ENCODE results near the gene IRF6.

The IRF6 gene

DNA sequence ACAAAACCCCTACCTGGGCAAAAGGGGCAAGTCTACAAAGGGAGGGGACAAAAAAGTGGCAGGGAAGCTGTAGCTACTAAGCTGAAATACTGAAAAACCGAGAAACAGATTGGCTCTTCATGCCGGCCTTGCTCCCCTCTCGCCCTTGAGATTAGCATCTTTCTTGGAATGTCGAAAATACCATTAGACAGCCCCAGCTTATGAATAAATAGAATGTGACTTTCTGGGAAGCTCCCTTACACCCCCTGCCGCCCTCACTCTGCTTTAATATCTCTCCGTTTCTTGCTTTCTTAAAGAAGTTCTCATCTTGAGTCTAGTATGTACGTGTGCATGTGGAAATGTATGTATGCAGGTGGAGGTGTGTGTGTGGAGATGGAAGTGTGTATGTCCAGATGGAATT lies 36.0 kb downstream of the IRF6 start:
- peak overlapping the region; percentile 69 for H3K4me3 ChIP-seq (ENCODE audit: low read length)
- DNase-seq (ENCODE audit: low read depth, low spot score) = no peak

DNA sequence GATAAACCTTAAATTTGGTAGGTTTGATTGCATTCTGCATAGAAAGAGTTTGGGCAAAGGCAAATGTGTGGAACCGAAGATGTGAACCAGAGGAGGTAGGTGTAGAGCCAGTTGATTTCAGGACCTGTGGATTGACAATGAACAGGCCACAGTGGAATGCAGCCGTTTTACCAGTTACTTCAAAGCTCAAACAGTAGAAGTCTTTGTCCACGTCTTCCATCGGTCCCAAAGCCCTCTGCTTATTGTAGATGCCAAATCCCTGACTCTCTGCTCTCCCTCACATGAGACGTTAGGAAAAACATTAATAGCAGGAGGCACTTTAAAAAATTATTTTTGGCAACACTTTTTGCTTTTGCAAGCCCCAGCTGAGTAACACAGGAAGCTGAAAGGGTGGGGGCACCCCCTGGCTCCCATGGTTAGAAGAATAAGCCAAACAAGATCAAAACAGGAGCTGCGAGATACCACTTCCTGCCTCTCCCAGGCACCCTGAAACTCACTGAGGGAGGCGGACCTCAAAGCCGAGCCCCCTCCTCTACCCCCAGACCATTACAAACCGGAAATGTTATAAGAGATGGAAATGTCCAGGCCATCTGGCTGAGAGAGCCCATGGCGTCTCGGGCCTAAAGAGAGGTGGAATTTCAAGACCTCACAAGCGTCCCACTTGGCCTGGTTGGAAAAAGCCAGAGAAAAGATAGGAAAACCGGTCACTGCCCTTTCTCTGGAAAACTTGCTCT lies 36.6 kb downstream of the IRF6 start:
- DNase-seq (ENCODE audit: low read depth, low spot score) = peak; percentile 94
- peak overlapping the region; percentile 69 for H3K4me3 ChIP-seq (ENCODE audit: low read length)

DNA sequence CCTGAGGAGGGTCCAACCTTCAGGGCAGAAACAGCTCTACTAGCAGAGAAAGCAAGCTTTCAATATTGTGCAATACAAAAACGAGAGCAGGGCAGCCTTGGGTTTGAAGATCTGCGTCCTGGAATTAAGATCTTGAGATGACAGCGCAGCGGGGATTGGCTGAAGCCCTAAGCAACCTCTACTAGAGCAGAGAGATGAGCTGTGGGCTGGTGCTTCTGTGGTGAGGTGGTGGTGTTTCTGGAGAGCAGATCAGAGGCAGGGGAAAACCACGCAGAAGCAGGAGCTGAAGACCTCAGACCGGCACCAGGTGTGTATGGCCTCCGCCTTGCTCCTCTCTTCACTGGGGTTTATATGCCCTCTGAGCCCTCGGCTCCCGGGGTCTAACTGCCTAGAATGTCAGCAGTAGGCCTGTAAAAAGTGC lies 37.6 kb downstream of the IRF6 start:
- peak overlapping the region; percentile 69 for H3K4me3 ChIP-seq (ENCODE audit: low read length)
- peak; percentile 99 for DNase-seq (ENCODE audit: low read depth, low spot score)

DNA sequence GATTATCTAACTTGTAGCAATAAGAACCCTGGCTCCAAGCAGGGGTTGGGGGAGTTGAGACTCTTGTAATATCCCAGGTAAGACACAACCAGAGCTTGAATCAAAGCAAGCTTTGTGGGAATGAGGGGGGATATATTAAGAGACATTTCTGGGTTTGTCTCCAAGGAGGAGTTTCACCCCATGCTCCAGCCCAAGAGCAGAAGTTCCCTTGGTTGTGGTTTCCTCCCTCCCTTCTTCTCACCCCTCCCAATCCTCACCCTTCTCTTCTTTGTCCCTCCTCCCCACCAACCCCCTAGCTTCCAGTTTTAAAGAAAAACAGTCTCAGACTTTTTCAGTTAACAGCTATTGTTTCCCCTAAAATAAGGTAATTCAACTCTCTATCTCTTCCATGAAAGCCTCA lies 38.2 kb downstream of the IRF6 start:
- DNase-seq (ENCODE audit: low read depth, low spot score) = peak; percentile 70
- H3K4me3 ChIP-seq (ENCODE audit: low read length) = peak overlapping the region; percentile 69

DNA sequence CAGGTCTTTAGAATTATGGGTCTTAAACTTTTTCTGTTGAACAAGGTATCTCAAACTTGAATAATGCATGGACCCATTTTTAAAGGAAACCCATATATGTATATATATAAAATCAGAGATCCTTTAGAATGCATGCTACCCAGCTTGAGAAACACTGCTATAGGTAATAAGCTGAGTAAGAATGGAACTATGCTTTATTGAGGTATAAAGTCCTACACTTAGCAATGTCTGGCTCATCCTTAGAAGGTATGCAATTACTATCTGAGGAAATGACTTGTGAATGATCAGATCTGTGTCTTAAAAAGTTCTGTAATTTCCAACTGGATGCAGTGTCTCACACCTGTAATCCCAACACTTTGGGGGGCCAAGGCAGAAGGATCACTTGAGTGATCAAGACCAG lies 38.8 kb downstream of the IRF6 start:
- H3K4me3 ChIP-seq (ENCODE audit: low read length) = no peak overlapping the region; the same call in 1 of the 2 replicates

GRCh38 chr1:209766051-209766450 lies 39.9 kb downstream of the IRF6 start:
- DNase-seq (ENCODE audit: low read depth, low spot score) = no peak
- H3K4me3 ChIP-seq (ENCODE audit: low read length) = no peak overlapping the region

More for the DNA sequence above, 38.8 kb downstream of the IRF6 start:
- DNase-seq (ENCODE audit: low read depth, low spot score) = no peak

DNA sequence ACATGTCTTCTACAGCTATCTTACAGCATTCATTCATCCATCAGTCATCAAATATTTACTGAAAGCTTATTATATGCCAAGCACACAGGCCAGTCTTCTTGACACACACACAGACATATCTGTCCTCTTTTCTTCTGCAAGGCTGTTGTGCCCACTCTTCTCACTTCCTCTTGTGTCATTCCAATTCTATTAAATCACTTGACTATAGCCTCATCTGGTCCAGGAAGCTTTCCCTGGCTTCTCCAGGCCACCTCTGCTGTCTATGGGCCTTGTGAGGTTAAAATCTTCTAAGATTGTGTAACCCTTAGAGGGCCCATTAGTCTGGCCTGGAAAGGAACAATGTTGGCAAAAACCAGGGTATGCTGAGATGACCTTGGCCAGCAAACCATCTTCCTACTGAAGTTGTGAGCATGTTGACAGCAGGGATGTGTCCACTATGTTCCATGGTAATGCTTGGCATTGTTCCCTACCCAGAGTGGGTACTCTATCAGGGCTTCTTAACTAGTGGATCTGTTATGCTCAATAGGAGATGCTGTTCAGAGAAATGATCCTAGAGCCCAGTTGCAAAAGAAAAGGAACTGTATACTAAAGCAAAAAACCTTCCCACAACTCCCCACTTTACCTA lies 44.8 kb downstream of the IRF6 start:
- no peak overlapping the region for H3K4me3 ChIP-seq (ENCODE audit: low read length)
- DNase-seq (ENCODE audit: low read depth, low spot score) = no peak

GRCh38 chr1:209759829-209760359 lies 46.0 kb downstream of the IRF6 start:
- no peak for DNase-seq (ENCODE audit: low read depth, low spot score)
- H3K4me3 ChIP-seq (ENCODE audit: low read length) = no peak overlapping the region

DNA sequence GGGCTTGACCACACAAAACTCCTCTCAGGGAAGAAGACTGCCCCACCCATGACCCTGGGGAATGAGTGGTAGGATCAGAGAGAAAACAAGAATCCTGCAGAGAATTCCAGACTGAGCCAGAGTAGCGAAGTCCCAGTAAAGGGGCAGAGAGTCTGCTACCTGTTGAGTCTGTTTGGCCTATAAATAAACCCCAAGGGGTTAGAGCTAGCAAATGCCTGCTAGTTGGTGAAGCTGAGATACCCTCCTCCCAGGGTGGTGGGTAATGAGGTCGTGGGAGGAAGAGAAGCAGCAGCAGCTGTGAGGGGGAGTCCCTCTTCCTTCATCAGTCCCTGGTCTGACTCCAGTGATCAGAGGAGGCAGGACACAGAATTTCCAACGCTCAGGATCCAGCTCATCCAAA lies 47.5 kb downstream of the IRF6 start:
- no peak overlapping the region for H3K4me3 ChIP-seq (ENCODE audit: low read length)
- no peak for DNase-seq (ENCODE audit: low read depth, low spot score)

- H3K4me3 ChIP-seq (ENCODE audit: low read length) = peak overlapping the region; percentile 87
- DNase-seq (ENCODE audit: low read depth, low spot score) = peak; percentile 55
Measured at GRCh38 chr1:209756615-209757445, 49.1 kb downstream of the IRF6 start.

DNA sequence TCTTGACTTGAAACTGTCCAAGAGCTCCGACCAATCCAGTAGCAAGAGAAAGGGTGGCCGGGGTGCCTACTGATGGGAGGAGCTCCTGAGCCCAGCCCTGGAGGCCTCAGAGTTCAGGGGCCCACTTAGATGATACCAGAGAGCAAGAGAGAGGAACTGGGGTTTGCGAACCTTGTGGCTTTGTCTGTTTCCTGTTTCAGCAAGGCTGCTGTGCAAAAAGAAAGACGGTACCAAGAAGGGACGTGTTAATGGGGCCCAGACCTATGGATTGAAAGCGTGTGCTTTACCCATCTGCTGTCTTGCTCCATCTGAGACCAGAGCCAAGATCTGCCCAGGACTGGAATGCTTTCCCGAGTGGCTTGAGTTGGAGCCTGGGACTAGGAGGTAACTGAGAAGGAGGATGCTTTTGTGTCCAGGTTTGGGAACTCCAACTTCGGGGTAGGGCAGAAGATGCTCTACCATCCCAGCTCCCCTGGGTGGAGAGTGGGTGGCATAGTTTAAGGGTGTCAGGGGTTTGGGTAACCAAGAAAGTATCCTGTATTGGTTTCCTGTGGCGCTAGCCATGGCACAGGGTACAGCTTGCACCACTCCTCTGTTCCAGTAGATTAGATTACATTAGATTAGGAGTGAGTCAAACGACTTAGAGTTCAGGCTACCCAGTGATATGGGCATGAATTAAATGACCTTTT lies 49.9 kb downstream of the IRF6 start, which contains the start of gene TRAF3IP3:
Gene TRAF3IP3, plus strand, starts transcription at position 128 of the 689 bp plus-strand sequence. CDS start 3,987 bp downstream, outside the sequence.
- peak within 1 kb of the TSS; percentile 87 for H3K4me3 ChIP-seq (ENCODE audit: low read length)
- peak; percentile 96 for DNase-seq (ENCODE audit: low read depth, low spot score)

DNA sequence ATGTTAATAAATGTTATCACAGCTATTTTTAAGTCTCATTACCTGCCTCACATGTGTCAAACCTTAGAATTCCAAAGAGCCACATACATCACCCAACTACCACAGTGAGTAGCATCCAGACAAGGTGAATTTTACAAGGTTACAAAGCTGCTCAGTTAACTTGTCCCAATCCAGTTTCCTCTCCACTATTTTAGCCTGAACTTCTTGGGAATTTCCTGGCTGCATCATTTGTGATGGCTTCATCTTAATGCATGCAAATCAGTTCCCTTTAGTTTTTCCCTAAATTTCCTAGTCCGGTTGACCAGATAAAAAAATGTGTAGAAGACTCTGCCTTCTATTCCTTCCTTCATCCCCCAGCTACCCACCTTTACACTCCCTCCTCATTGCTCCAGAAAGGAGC lies 50.7 kb downstream of the IRF6 start:
- DNase-seq (ENCODE audit: low read depth, low spot score) = no peak
- peak overlapping the region; percentile 87 for H3K4me3 ChIP-seq (ENCODE audit: low read length)

GRCh38 chr1:209752890-209753289 lies 53.1 kb downstream of the IRF6 start:
- DNase-seq (ENCODE audit: low read depth, low spot score) = no peak
- no peak overlapping the region for H3K4me3 ChIP-seq (ENCODE audit: low read length)

GRCh38 chr1:209751627-209752231 lies 54.2 kb downstream of the IRF6 start:
- no peak for DNase-seq (ENCODE audit: low read depth, low spot score)
- H3K4me3 ChIP-seq (ENCODE audit: low read length) = no peak overlapping the region

DNA sequence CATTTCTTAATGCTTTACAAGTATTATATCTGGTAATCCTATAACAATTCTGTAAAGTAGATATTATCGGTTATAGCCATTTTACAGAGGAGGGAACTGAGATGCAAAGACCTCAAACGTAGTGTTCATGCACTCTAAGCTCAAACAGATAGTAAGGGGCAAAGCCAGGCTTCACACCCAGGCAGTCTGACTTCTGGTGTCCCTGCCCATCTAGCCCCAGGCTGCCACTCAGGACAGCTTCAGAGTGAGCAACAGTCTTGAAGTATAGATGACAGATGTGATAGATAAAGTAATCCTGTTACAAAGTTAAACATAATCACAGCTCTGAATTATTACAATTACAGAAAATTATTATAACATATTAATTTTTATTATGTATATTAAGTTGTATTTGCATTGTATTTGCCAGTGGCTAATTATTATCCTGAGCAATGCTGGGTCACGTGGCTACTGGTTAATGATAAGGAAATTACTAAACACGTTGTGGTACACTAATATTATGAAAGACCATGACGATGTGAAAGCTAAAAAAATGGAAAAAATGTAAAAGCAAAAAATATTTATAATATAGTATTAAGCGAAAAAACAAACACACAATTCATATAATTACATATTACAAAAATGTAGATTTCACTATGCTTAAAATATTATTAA lies 56.1 kb downstream of the IRF6 start:
- no peak for DNase-seq (ENCODE audit: low read depth, low spot score)

GRCh38 chr1:209749205-209749604 lies 56.7 kb downstream of the IRF6 start:
- DNase-seq (ENCODE audit: low read depth, low spot score) = no peak
- H3K4me3 ChIP-seq (ENCODE audit: low read length) = no peak overlapping the region

More for the DNA sequence above, 56.1 kb downstream of the IRF6 start:
- no peak overlapping the region for H3K4me3 ChIP-seq (ENCODE audit: low read length)

DNA sequence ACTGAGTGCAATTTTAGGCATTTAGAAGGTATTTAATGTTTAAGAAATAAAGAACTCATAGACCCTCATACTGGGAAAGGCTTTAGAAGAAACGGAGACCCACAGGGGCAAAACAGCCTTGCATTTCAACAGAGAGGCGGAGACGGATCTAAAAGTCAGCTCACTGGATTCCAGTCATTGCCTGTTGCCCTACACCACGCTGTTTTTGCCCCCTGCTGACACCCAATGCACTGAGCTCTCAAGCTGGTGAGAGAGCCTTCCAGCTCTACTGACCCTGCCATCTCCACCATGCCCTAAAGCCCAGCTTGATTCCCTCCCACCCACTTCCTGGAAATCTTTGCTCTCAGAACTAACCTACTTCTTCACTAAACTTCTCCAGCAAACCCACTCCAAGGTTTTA lies 57.3 kb downstream of the IRF6 start:
- no peak overlapping the region for H3K4me3 ChIP-seq (ENCODE audit: low read length)
- no peak for DNase-seq (ENCODE audit: low read depth, low spot score)

DNA sequence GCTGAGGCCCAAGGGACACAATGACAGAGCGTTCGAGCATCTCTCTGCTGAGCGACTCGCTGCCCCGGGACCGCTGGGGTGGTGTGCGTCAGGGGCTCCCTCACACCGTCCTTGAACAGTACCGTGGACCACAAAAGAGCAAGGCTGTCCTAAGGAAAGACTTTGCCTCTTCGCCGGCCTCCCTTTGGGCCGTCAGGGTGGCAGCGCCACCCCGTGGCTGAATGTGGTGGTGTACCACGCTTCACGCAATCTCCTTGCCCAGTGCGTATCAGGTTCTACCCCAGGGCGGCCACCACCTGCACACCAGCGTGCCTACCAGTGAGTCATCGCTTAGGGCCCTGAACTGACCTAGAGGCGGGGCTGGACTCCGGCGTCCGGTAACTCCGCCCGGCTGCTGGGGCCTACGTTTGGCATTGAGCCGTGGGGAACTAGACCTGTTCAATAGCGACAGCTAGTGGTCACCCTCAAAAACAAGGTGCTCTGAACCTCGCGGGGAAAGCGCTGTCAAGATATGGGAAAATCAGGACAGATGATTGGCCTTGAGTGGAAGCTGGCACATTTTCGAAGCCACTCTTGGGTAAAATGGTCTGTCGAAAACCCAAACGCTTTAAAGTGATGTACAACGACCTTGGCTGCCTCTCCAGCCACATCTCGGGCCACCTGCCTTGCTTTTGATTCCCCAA lies 58.2 kb downstream of the IRF6 start:
- no peak for DNase-seq (ENCODE audit: low read depth, low spot score)
- peak overlapping the region; percentile 51 for H3K4me3 ChIP-seq (ENCODE audit: low read length)

Data from Jurkat, Clone E6-1 (cell line).